Sigmoid colon (tissue), 7 donors: Measurements from ENCODE around the gene DAPK1. TPM values are rescaled to one million over a fixed set of nuclear protein-coding genes. Genes with fewer than 3 reads are reported as not detected.

Source experiments
- DNase-seq: peaks from one replicate; pipeline ENCODE4 v3.0.0-alpha.2; 2019
- H3K27ac ChIP-seq, 4 donors: fragments of 200-600 bp; sonication (generic); one replicate each; pipeline ENCODE4 v1.5.1; 2016 to 2019; ENCODE audit warnings: mild to moderate bottlenecking in 1 of 4
- H3K27me3 ChIP-seq, 3 donors: fragments of 200-600 bp; sonication (generic); one replicate each; pipeline ENCODE4 v1.5.1; 2019; ENCODE audit warnings: mild to moderate bottlenecking in 1 of 3
- H3K36me3 ChIP-seq, 4 donors: fragments of 200-600 bp; sonication (generic); one replicate each; pipeline ENCODE4 v1.5.1; 2016 to 2019
- H3K4me1 ChIP-seq, 4 donors: fragments of 200-600 bp; sonication (generic); one replicate each; pipeline ENCODE4 v1.5.1; 2017 to 2019
- H3K4me3 ChIP-seq, 4 donors: fragments of 200-600 bp; sonication (generic); one replicate each; pipeline ENCODE4 v1.5.1; 2017 to 2019; ENCODE audit warnings: mild to moderate bottlenecking in 2 of 4, moderate library complexity in 1 of 4
- H3K9me3 ChIP-seq, 4 donors: fragments of 200-600 bp in 3 of 4; sonication (generic) in 3 of 4; one replicate each; pipeline versions ENCODE4 v1.5.1 to v1.6.1; 2013 to 2019
- CTCF ChIP-seq, 4 experiments: fragments of 450-650 bp in 3 of 4; fragments of 200-600 bp in 1 of 4; IDR thresholded peaks; one replicate each; pipeline ENCODE4 v1.5.1; 2016 to 2019; ENCODE audit warnings: antibody characterized with exemption in 4 of 4, mild to moderate bottlenecking in 3 of 4, moderate library complexity in 2 of 4
- EP300 ChIP-seq, 4 donors: sonication (generic); formaldehyde crosslinking; IDR thresholded peaks; one replicate each; pipeline ENCODE4 v1.6.1; 2017; ENCODE audit warnings: antibody characterized with exemption in 4 of 4
- POLR2A ChIP-seq, 2 donors: fragments of 450-650 bp; IDR thresholded peaks; one replicate each; pipeline ENCODE4 v1.6.1; 2016; ENCODE audit warnings: antibody characterized with exemption in 2 of 2, mild to moderate bottlenecking in 2 of 2, moderate library complexity in 2 of 2
- POLR2AphosphoS5 ChIP-seq, 4 donors: sonication (generic); formaldehyde crosslinking; IDR thresholded peaks; one replicate each; pipeline ENCODE4 v1.6.1; 2017; ENCODE audit warnings: antibody characterized with exemption in 4 of 4
- WGBS, 2 donors: extraction: QIAGEN DNeasy Blood & Tissue Kit; methylation state at CpG; one replicate each; pipeline ENCODE4 v1.1.7; 2013; 5-methylcytosine and 5-hydroxymethylcytosine counted together
- intact Hi-C: fragments of 100-400 bp; cut with DNase I; formaldehyde crosslinking; loops from one replicate; pipeline ENCODE4 v1.15.1; 2023
- polyA plus RNA-seq, 3 donors: library from polyadenylated mRNA; stranded (reverse); fragments of 200-250 nt; gene quantifications; one replicate each; pipeline ENCODE4 v1.2.3, GENCODE V29; 2013
- total RNA-seq, 4 donors: library from RNA; depleted of rRNA; stranded (reverse); fragments of >200 nt; gene quantifications; one replicate each; pipeline ENCODE4 v1.1.0, GENCODE V29; 2016
- donor health status: healthy with polysubstance abuse.
- donor health status: Bipolar disorder and iron deficiency.
- donor health status: healthy.

The DAPK1 gene
- total and polyA plus RNA-seq, 7 donors = 4.8 to 92.5 (median 78.1) TPM

- no peak for DNase-seq
- 77 to 88% methylated on average over 4 of the region's 4 CpGs for WGBS, 2 donors
- Histone ChIP-seq H3K27me3 (no peaks in the 10 kb centered on the region), H3K9me3 (no peaks in the 10 kb centered on the region), H3K27ac (peak overlapping the region in 3 of 4 donors; percentile 36 to 73 (median 70)), H3K4me3 (no peak overlapping the region), H3K36me3 (peaks cover 0 to 9% (median 0%) of the 10 kb centered on the region in 4 donors), H3K4me1 (peaks cover 0 to 73% (median 68%) of the 10 kb centered on the region in 4 donors)
- TF ChIP-seq POLR2AphosphoS5 (IDR thresholded peaks at IDR 0.05) (no peak), POLR2A (IDR thresholded peaks at IDR 0.05) (no peak), EP300 (IDR thresholded peaks at IDR 0.05) (no peak), CTCF (IDR thresholded peaks at IDR 0.05) (no peak)
- intact Hi-C loops = no loop called here
Observed at GRCh38 chr9:87507576-87507975, 9.9 kb downstream of the DAPK1 start.

DNA sequence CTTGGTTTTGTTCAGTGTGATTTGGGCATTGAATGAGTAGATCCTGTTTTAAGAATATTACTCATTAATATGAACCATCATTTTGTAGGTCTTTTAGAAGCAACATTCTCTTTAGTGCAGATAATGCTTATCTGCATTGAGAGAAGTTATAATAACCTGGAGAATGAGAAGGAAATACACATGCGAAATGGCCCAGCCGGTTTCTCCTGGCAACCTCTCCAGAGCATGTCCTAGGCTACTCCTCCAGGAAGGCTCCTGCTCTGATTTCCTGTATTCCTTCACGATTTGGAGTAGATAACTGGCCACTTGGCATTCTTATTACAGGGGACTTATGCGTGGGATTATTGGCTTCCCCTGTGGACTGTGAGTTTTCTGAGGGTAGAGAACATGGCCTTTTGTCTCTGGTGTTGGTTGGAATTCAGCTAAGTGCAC, 12.6 kb downstream of the DAPK1 start:
- TF ChIP-seq EP300 (IDR thresholded peaks at IDR 0.05) = no peak
- TF ChIP-seq CTCF (IDR thresholded peaks at IDR 0.05) = no peak
- no peak for TF ChIP-seq POLR2A (IDR thresholded peaks at IDR 0.05)
- no peak for TF ChIP-seq POLR2AphosphoS5 (IDR thresholded peaks at IDR 0.05)
- Histone ChIP-seq H3K4me1 (peaks cover 0 to 77% (median 75%) of the 10 kb centered on the region in 4 donors), H3K9me3 (no peaks in the 10 kb centered on the region), H3K4me3 (no peak overlapping the region), H3K27ac (peak overlapping the region in 3 of 4 donors; percentile 66 to 73 (median 70)), H3K27me3 (no peaks in the 10 kb centered on the region), H3K36me3 (peaks cover 0 to 9% (median 0%) of the 10 kb centered on the region in 4 donors)
- DNase-seq = no peak
- 84 to 86% methylated on average over 4 of the region's 4 CpGs for WGBS, 2 donors
- intact Hi-C loops = loop anchor here (10.0 kb wide), 1 partner anchor 565 kb away; the partner anchor contains the start of gene GAS1

- H3K27me3 ChIP-seq = no peaks in the 10 kb centered on the region
- peak overlapping the region in 2 of 4 donors; percentile 75 to 84 for H3K27ac ChIP-seq
- H3K4me1 ChIP-seq = peaks cover 0 to 84% (median 81%) of the 10 kb centered on the region in 4 donors
- intact Hi-C loops = loop anchor here (10.0 kb wide), 1 partner anchor 568 kb away; the partner anchor contains the start of gene GAS1
- no peak for TF ChIP-seq POLR2AphosphoS5 (IDR thresholded peaks at IDR 0.05)
- no peak for TF ChIP-seq CTCF (IDR thresholded peaks at IDR 0.05)
- no peak for TF ChIP-seq POLR2A (IDR thresholded peaks at IDR 0.05)
- TF ChIP-seq EP300 (IDR thresholded peaks at IDR 0.05) = no peak
- no peak overlapping the region for H3K4me3 ChIP-seq
- no peaks in the 10 kb centered on the region for H3K9me3 ChIP-seq
- DNase-seq = no peak
- peaks cover 0 to 5% (median 0%) of the 10 kb centered on the region in 4 donors for H3K36me3 ChIP-seq
- 94 to 96% methylated on average over 4 of the region's 4 CpGs for WGBS, 2 donors
Observed at GRCh38 chr9:87512311-87512710, 14.6 kb downstream of the DAPK1 start.

- no peaks in the 10 kb centered on the region for H3K9me3 ChIP-seq
- WGBS, 2 donors = 78 to 85% methylated on average over 4 of the region's 4 CpGs
- TF ChIP-seq CTCF (IDR thresholded peaks at IDR 0.05) (no peak), POLR2AphosphoS5 (IDR thresholded peaks at IDR 0.05) (no peak), POLR2A (IDR thresholded peaks at IDR 0.05) (no peak), EP300 (IDR thresholded peaks at IDR 0.05) (no peak)
- peaks cover 0 to 87% (median 75%) of the 10 kb centered on the region in 4 donors for H3K4me1 ChIP-seq
- H3K4me3 ChIP-seq = no peak overlapping the region
- H3K36me3 ChIP-seq = peaks cover 0 to 5% (median 0%) of the 10 kb centered on the region in 4 donors
- no peaks in the 10 kb centered on the region for H3K27me3 ChIP-seq
- intact Hi-C loops = loop anchor here (10.0 kb wide), 1 partner anchor 568 kb away; the partner anchor contains the start of gene GAS1
- peak overlapping the region in 3 of 4 donors; percentile 62 to 84 (median 75) for H3K27ac ChIP-seq
- DNase-seq = no peak
Observed at GRCh38 chr9:87513161-87513560, 15.5 kb downstream of the DAPK1 start.
